ENCODE measurements around the gene BTBD6. TPM values are rescaled to one million over a fixed set of nuclear protein-coding genes. Genes with fewer than 3 reads are reported as not detected.

Gene BTBD6
- total RNA-seq, 6 experiments from 2014 or later = 44.3 to 58.6 (median 53.2) TPM

GRCh38 chr14:105226198-105226597, 22.1 kb upstream of the BTBD6 start:
- no peak for TF ChIP-seq CTCF (IDR thresholded peaks at IDR 0.05)
- DNase-seq = no peak
- H3K4me1 Mint-ChIP-seq (ENCODE audit: low read depth) = no peaks in the 10 kb centered on the region

GRCh38 chr14:105227346-105227745, 21.0 kb upstream of the BTBD6 start:
- no peak for DNase-seq
- Mint-ChIP-seq H3K36me3 (ENCODE audit: low read depth) (peaks cover 13% of the 10 kb centered on the region), H3K27ac (no peak overlapping the region), H3K4me3 (no peak overlapping the region), H3K4me1 (ENCODE audit: low read depth) (no peaks in the 10 kb centered on the region), H3K9me3 (no peaks in the 10 kb centered on the region), H3K27me3 (ENCODE audit: insufficient read depth) (0 out of 2 replicates have a peak, but pooled peaks cover 2% of the 10 kb centered on the region)
- TF ChIP-seq CTCF (IDR thresholded peaks at IDR 0.05) = no peak

More at GRCh38 chr14:105226198-105226597, 22.1 kb upstream of the BTBD6 start:
- Mint-ChIP-seq H3K27ac (no peak overlapping the region), H3K9me3 (no peaks in the 10 kb centered on the region), H3K4me3 (no peak overlapping the region), H3K36me3 (ENCODE audit: low read depth) (peaks cover 13% of the 10 kb centered on the region), H3K27me3 (ENCODE audit: insufficient read depth) (0 out of 2 replicates have a peak, but pooled peaks cover 2% of the 10 kb centered on the region)

- TF ChIP-seq CTCF (IDR thresholded peaks at IDR 0.05) = no peak
- Mint-ChIP-seq H3K4me1 (ENCODE audit: low read depth) (no peaks in the 10 kb centered on the region), H3K36me3 (ENCODE audit: low read depth) (peaks cover 5% of the 10 kb centered on the region), H3K4me3 (no peak overlapping the region), H3K27me3 (ENCODE audit: insufficient read depth) (0 out of 2 replicates have a peak, but pooled peaks cover 2% of the 10 kb centered on the region), H3K27ac (no peak overlapping the region), H3K9me3 (no peaks in the 10 kb centered on the region)
- DNase-seq = no peak
These were observed 19.8 kb upstream of the BTBD6 start for GRCh38 chr14:105228562-105228961.

- DNase-seq = no peak
- no peak overlapping the region for H3K4me3 Mint-ChIP-seq
- no peak for TF ChIP-seq CTCF (IDR thresholded peaks at IDR 0.05)
- no peaks in the 10 kb centered on the region for H3K4me1 Mint-ChIP-seq (ENCODE audit: low read depth)
- 0 out of 2 replicates have a peak, but pooled peaks cover 2% of the 10 kb centered on the region for H3K27me3 Mint-ChIP-seq (ENCODE audit: insufficient read depth)
- H3K36me3 Mint-ChIP-seq (ENCODE audit: low read depth) = no peaks in the 10 kb centered on the region
- no peak overlapping the region for H3K27ac Mint-ChIP-seq
- no peaks in the 10 kb centered on the region for H3K9me3 Mint-ChIP-seq
These were observed 19.2 kb upstream of the BTBD6 start for GRCh38 chr14:105229099-105229655.

- no peak for DNase-seq
- H3K9me3 Mint-ChIP-seq = no peaks in the 10 kb centered on the region
- TF ChIP-seq CTCF (IDR thresholded peaks at IDR 0.05) = no peak
These were observed 7.3 kb upstream of the BTBD6 start for GRCh38 chr14:105240811-105241576.

More at GRCh38 chr14:105240811-105241576, 7.3 kb upstream of the BTBD6 start:
- Mint-ChIP-seq H3K27me3 (ENCODE audit: insufficient read depth) (no peaks in the 10 kb centered on the region; the same call in 1 of the 2 replicates), H3K36me3 (ENCODE audit: low read depth) (0 out of 2 replicates have a peak, but pooled peaks cover 3% of the 10 kb centered on the region), H3K4me1 (ENCODE audit: low read depth) (peaks cover 5% of the 10 kb centered on the region; the same call in 1 of the 2 replicates), H3K27ac (no peak overlapping the region), H3K4me3 (no peak overlapping the region)

Measured in HFFc6 (cell line).